Hepatocyte (in vitro differentiated cells): Measurements from ENCODE around the gene TUBA8. TPM values are rescaled to one million over a fixed set of nuclear protein-coding genes. Genes with fewer than 3 reads are reported as not detected.
"Not testable (repeated sequence)": the region's sequence is repeated elsewhere in the genome, so short reads cannot be mapped to it uniquely, and the experiment has no call there.

Experiments used
- DNase-seq: peaks from one replicate; pipeline ENCODE4 v3.0.0-alpha.2; 2016; ENCODE audit warnings: low spot score
- H2AFZ ChIP-seq: fragments of 200-600 bp; sonication (generic); 2 replicates; pipeline ENCODE4 v1.6.0; 2016; ENCODE audit warnings: antibody characterized with exemption, mild to moderate bottlenecking
- H3K27ac ChIP-seq: fragments of 200-600 bp; sonication (generic); 2 replicates; pipeline ENCODE4 v1.5.1; 2016; ENCODE audit warnings: mild to moderate bottlenecking
- H3K27me3 ChIP-seq: fragments of 200-600 bp; sonication (generic); 2 replicates; pipeline ENCODE4 v1.6.1; 2016
- H3K36me3 ChIP-seq: fragments of 200-600 bp; sonication (generic); replicated peaks from 2 replicates; pipeline ENCODE4 v1.5.1; 2016; ENCODE audit warnings: low read depth; ENCODE audit not compliant: insufficient read depth
- H3K4me1 ChIP-seq: fragments of 200-600 bp; sonication (generic); 2 replicates; pipeline ENCODE4 v1.5.1; 2016; ENCODE audit warnings: mild to moderate bottlenecking, moderate library complexity; ENCODE audit not compliant: insufficient read depth
- H3K4me2 ChIP-seq: fragments of 200-600 bp; sonication (generic); 2 replicates; pipeline ENCODE4 v1.6.0; 2016
- H3K4me3 ChIP-seq: fragments of 200-600 bp; sonication (generic); 2 replicates; pipeline ENCODE4 v1.5.1; 2016; ENCODE audit warnings: mild to moderate bottlenecking
- H3K79me2 ChIP-seq: fragments of 200-600 bp; sonication (generic); 2 replicates; pipeline ENCODE4 v1.6.0; 2017; ENCODE audit warnings: mild to moderate bottlenecking
- H3K9me2 ChIP-seq: fragments of 200-600 bp; sonication (generic); replicated peaks from 2 replicates; pipeline ENCODE4 v1.6.0; 2017; ENCODE audit warnings: mild to moderate bottlenecking; ENCODE audit not compliant: insufficient read depth
- H3K9me3 ChIP-seq: fragments of 200-600 bp; sonication (generic); 2 replicates; pipeline ENCODE4 v1.5.1; 2016; ENCODE audit warnings: low read depth, mild to moderate bottlenecking
- H4K20me1 ChIP-seq: fragments of 200-600 bp; sonication (generic); 2 replicates; pipeline ENCODE4 v1.6.0; 2016; ENCODE audit warnings: mild to moderate bottlenecking; ENCODE audit not compliant: insufficient read depth, poor library complexity, severe bottlenecking
- CTCF ChIP-seq: fragments of 200-600 bp; sonication (generic); IDR thresholded peaks from 2 replicates; pipeline ENCODE4 v1.5.1; 2016; ENCODE audit warnings: antibody characterized with exemption, mild to moderate bottlenecking; ENCODE audit not compliant: poor library complexity
- EZH2 ChIP-seq: fragments of 200-600 bp; sonication (generic); IDR thresholded peaks from 2 replicates; pipeline ENCODE4 v1.6.1; 2016; ENCODE audit warnings: antibody characterized with exemption, mild to moderate bottlenecking, borderline replicate concordance
- EZH2phosphoT487 ChIP-seq: fragments of 200-600 bp; sonication (generic); IDR thresholded peaks from one replicate; pipeline ENCODE4 v1.6.1; 2018; ENCODE audit warnings: antibody characterized with exemption, mild to moderate bottlenecking, low read depth, moderate library complexity; ENCODE audit not compliant: unreplicated experiment, severe bottlenecking
- WGBS: methylation state at CpG from one replicate; pipeline ENCODE4 v1.1.6; 2016; ENCODE audit warnings: low lambda C conversion rate; ENCODE audit errors: missing lambda C conversion rate; 5-methylcytosine and 5-hydroxymethylcytosine counted together
- polyA plus RNA-seq: library from polyadenylated mRNA; unstranded; fragments of >200 nt; fragmentation: Nextera tagmentation; extraction: Ambion mirVana; gene quantifications from 2 replicates; pipeline ENCODE4 v1.2.1, GENCODE V29; 2016
- total RNA-seq: library from RNA; depleted of rRNA; stranded (reverse); fragments of >200 nt; gene quantifications from 2 replicates; pipeline ENCODE4 v1.2.3, GENCODE V29; 2014

Gene TUBA8
- total and polyA plus RNA-seq, 2 experiments from 2014 or later, result 0.46 to 1.5 TPM

- Histone ChIP-seq H3K4me2 (no peak overlapping the region), H3K4me3 (no peak overlapping the region), H3K27me3 (no peaks in the 10 kb centered on the region), H3K27ac (no peak overlapping the region), H3K36me3 (no peaks in the 10 kb centered on the region), H3K79me2 (no peaks in the 10 kb centered on the region), H4K20me1 (no peaks in the 10 kb centered on the region), H3K4me1 (no peaks in the 10 kb centered on the region), H3K9me3 (no peaks in the 10 kb centered on the region), H3K9me2 (no peaks in the 10 kb centered on the region), H2AFZ (no peak overlapping the region)
- TF ChIP-seq CTCF, result no peak
- WGBS, result 93% methylated on average over 4 of the region's 4 CpGs
- DNase-seq, result no peak
Observed at GRCh38 chr22:18101536-18101935, 9.1 kb upstream of the TUBA8 start.

- Histone ChIP-seq H2AFZ (no peak overlapping the region), H3K4me2 (no peak overlapping the region), H3K36me3 (no peaks in the 10 kb centered on the region), H3K79me2 (no peaks in the 10 kb centered on the region), H3K9me2 (no peaks in the 10 kb centered on the region), H3K4me3 (no peak overlapping the region), H3K9me3 (no peaks in the 10 kb centered on the region), H3K4me1 (no peaks in the 10 kb centered on the region), H3K27me3 (no peaks in the 10 kb centered on the region), H4K20me1 (no peaks in the 10 kb centered on the region), H3K27ac (no peak overlapping the region)
- WGBS, result 96% methylated on average over 14 of the region's 14 CpGs
- TF ChIP-seq EZH2phosphoT487, result no peak
- TF ChIP-seq CTCF, result no peak
- DNase-seq, result no peak
Observed at GRCh38 chr22:18103527-18104269, 6.9 kb upstream of the TUBA8 start.

GRCh38 chr22:18104566-18104965, 6.0 kb upstream of the TUBA8 start:
- H3K27ac ChIP-seq, result no peak overlapping the region
- H3K27me3 ChIP-seq, result peaks cover 5% of the 10 kb centered on the region
- H3K4me1 ChIP-seq, result no peaks in the 10 kb centered on the region
- no peak for DNase-seq
- H3K36me3 ChIP-seq, result no peaks in the 10 kb centered on the region
- H3K9me2 ChIP-seq, result no peaks in the 10 kb centered on the region
- TF ChIP-seq EZH2 (no peak), EZH2phosphoT487 (no peak), CTCF (no peak)
- 93% methylated on average over 4 of the region's 4 CpGs for WGBS
- H3K79me2 ChIP-seq, result no peaks in the 10 kb centered on the region
- no peaks in the 10 kb centered on the region for H4K20me1 ChIP-seq
- H2AFZ ChIP-seq, result no peak overlapping the region
- no peaks in the 10 kb centered on the region for H3K9me3 ChIP-seq
- H3K4me3 ChIP-seq, result no peak overlapping the region
- H3K4me2 ChIP-seq, result no peak overlapping the region

- not testable (repeated sequence) for H2AFZ ChIP-seq, H3K4me2 ChIP-seq, H3K9me2 ChIP-seq, H4K20me1 ChIP-seq, H3K79me2 ChIP-seq, H3K27ac ChIP-seq, H3K4me1 ChIP-seq, H3K9me3 ChIP-seq, H3K36me3 ChIP-seq, DNase-seq, H3K4me3 ChIP-seq
- peaks cover 19% of the 10 kb centered on the region for H3K27me3 ChIP-seq
- WGBS, result 95% methylated on average over 7 of the region's 7 CpGs
Observed at GRCh38 chr22:18105981-18106380, 4.6 kb upstream of the TUBA8 start.

- peaks cover 27% of the 10 kb centered on the region for H3K27me3 ChIP-seq
- H3K9me2 ChIP-seq, H3K9me3 ChIP-seq, DNase-seq, H3K4me1 ChIP-seq, H3K4me2 ChIP-seq, H4K20me1 ChIP-seq, H3K27ac ChIP-seq, H2AFZ ChIP-seq, H3K79me2 ChIP-seq, H3K4me3 ChIP-seq, H3K36me3 ChIP-seq: not testable (repeated sequence)
- 45% methylated on average over 4 of the region's 4 CpGs for WGBS
Observed at GRCh38 chr22:18106550-18107341, 3.9 kb upstream of the TUBA8 start.
